Glutamatergic neuron (in vitro differentiated cells): ENCODE results near the gene ADI1. TPM values are rescaled to one million over a fixed set of nuclear protein-coding genes. Genes with fewer than 3 reads are reported as not detected.

Source experiments
- DNase-seq: peaks from one replicate; pipeline ENCODE4 v3.0.0; 2022
- H3K27ac Mint-ChIP-seq: one replicate; pipeline ENCODE4 v1.8.0; 2020; ENCODE audit warnings: mild to moderate bottlenecking, mixed read lengths, inconsistent platforms; ENCODE audit not compliant: unreplicated experiment
- H3K27me3 Mint-ChIP-seq: one replicate; pipeline ENCODE4 v1.8.0; 2020; ENCODE audit warnings: mild to moderate bottlenecking, moderate library complexity, mixed read lengths, inconsistent platforms; ENCODE audit not compliant: unreplicated experiment
- H3K36me3 Mint-ChIP-seq: one replicate; pipeline ENCODE4 v1.8.0; 2020; ENCODE audit warnings: mild to moderate bottlenecking, mixed read lengths, inconsistent platforms; ENCODE audit not compliant: unreplicated experiment
- H3K4me1 Mint-ChIP-seq: one replicate; pipeline ENCODE4 v1.8.0; 2020; ENCODE audit warnings: mild to moderate bottlenecking, low read depth, mixed read lengths, inconsistent platforms; ENCODE audit not compliant: unreplicated experiment
- H3K4me3 Mint-ChIP-seq: one replicate; pipeline ENCODE4 v1.8.0; 2020; ENCODE audit warnings: mild to moderate bottlenecking, mixed read lengths, inconsistent platforms; ENCODE audit not compliant: unreplicated experiment
- H3K9me3 Mint-ChIP-seq: one replicate; pipeline ENCODE4 v1.8.0; 2020; ENCODE audit warnings: mild to moderate bottlenecking, moderate library complexity, mixed read lengths, inconsistent platforms; ENCODE audit not compliant: unreplicated experiment
- CTCF ChIP-seq: fragments of 200-600 bp; sonication (generic); IDR thresholded peaks from one replicate; pipeline ENCODE4 v1.5.0; 2021; ENCODE audit not compliant: partially characterized antibody, unreplicated experiment
- total RNA-seq: library from RNA; stranded (reverse); fragmentation: NEBNext Ultra II Directional; extraction: Animal tissue kit (Norgen Biotek cat#: 25700); gene quantifications from one replicate; pipeline ENCODE4 v1.2.1, GENCODE V29; 2021; ENCODE audit not compliant: unreplicated experiment

The ADI1 gene
- total RNA-seq, 1 donor from 2014 or later, result 16.0 TPM

DNA sequence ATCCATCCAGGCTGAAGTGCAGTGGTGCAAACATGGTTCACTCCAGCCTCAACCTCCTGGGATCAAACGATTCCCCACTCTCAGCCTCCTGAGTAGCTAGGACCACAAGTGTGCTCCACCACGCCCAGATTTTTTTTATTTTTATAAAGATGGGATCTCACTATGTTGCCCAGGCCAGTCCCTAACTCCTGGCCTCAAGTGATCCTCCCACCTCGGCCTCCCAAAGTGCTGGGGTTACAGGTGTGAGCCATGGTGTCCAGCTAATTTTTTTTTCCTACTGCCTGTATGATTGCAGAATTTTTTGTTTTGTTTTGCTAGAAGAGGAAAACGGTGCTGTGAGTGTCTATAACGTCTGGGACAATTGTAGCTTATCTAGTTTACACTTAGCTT lies 38.3 kb downstream of the ADI1 start:
- peaks cover 13% of the 10 kb centered on the region for H3K36me3 Mint-ChIP-seq
- no peak for TF ChIP-seq CTCF
- H3K4me3 Mint-ChIP-seq, result no peak overlapping the region
- no peak for DNase-seq
- H3K27ac Mint-ChIP-seq, result no peak overlapping the region
- H3K9me3 Mint-ChIP-seq, result peaks cover 7% of the 10 kb centered on the region
- H3K27me3 Mint-ChIP-seq, result peaks cover 3% of the 10 kb centered on the region
- H3K4me1 Mint-ChIP-seq, result peaks cover 2% of the 10 kb centered on the region

- TF ChIP-seq CTCF, result no peak
- no peak overlapping the region for H3K27ac Mint-ChIP-seq
- no peak overlapping the region for H3K4me3 Mint-ChIP-seq
- H3K9me3 Mint-ChIP-seq, result peaks cover 7% of the 10 kb centered on the region
- peaks cover 3% of the 10 kb centered on the region for H3K4me1 Mint-ChIP-seq
- H3K36me3 Mint-ChIP-seq, result peaks cover 8% of the 10 kb centered on the region
- peaks cover 3% of the 10 kb centered on the region for H3K27me3 Mint-ChIP-seq
- DNase-seq, result no peak
Observed at GRCh38 chr2:3480352-3481010, 38.9 kb downstream of the ADI1 start.

- no peak overlapping the region for H3K27ac Mint-ChIP-seq
- DNase-seq, result no peak
- no peaks in the 10 kb centered on the region for H3K27me3 Mint-ChIP-seq
- TF ChIP-seq CTCF, result no peak
- peaks cover 3% of the 10 kb centered on the region for H3K36me3 Mint-ChIP-seq
- H3K4me1 Mint-ChIP-seq, result peaks cover 3% of the 10 kb centered on the region
- H3K4me3 Mint-ChIP-seq, result no peak overlapping the region
- H3K9me3 Mint-ChIP-seq, result peaks cover 5% of the 10 kb centered on the region
Observed at GRCh38 chr2:3479430-3480320, 39.7 kb downstream of the ADI1 start.

DNA sequence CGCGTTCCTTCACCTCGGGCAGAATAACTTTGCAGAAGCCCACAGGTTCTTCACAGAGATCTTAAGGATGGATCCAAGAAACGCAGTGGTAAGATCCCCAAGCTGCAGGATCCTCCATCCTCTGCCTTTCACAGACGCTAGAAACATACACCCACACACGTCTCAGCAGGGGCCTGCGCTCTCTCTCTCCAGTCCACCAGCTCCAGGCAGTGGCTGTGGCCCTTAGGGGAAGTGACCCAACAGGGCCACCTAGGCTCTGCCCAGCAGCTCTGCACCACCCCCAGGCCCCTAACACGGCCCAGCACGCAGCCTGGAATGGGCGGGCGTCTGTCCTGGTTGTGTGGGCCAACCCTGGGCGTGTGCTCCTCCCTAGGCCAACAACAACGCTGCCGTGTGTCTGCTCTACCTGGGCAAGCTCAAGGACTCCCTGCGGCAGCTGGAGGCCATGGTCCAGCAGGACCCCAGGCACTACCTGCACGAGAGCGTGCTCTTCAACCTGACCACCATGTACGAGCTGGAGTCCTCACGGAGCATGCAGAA lies 40.4 kb downstream of the ADI1 start:
- DNase-seq, result no peak
- Mint-ChIP-seq H3K4me3 (no peak overlapping the region), H3K36me3 (no peaks in the 10 kb centered on the region), H3K4me1 (peaks cover 3% of the 10 kb centered on the region), H3K9me3 (peaks cover 4% of the 10 kb centered on the region), H3K27ac (no peak overlapping the region), H3K27me3 (no peaks in the 10 kb centered on the region)
- no peak for TF ChIP-seq CTCF

DNA sequence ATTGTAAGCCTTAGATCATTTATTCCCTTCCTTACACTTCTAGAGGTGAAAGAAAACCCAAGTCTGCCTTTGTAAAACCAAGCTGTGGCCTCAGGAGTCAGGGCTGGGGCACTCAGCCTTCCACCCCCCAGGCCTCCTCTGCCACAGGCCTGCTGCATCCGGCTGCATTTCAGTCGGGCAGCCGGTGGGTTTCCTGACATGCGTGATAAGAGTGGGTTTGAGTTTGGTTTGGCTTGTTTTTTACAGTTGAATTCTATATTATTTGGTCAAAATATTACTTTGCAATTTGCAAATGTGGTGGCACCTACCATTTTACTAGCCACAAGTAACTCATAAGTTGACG lies 42.4 kb downstream of the ADI1 start:
- Mint-ChIP-seq H3K27ac (no peak overlapping the region), H3K4me3 (no peak overlapping the region), H3K27me3 (no peaks in the 10 kb centered on the region), H3K36me3 (no peaks in the 10 kb centered on the region), H3K4me1 (peaks cover 11% of the 10 kb centered on the region), H3K9me3 (peaks cover 2% of the 10 kb centered on the region)
- TF ChIP-seq CTCF, result no peak
- no peak for DNase-seq
